Stimulated activated CD4-positive, alpha-beta T cell treated with anti-CD3 and anti-CD28 coated beads, TNF-alpha, amount 100 ng/mL, for 48 hours (primary cell): ENCODE measurements around the gene MYO5A.
"Not testable (repeated sequence)": the region's sequence is repeated elsewhere in the genome, so short reads cannot be mapped to it uniquely, and the experiment has no call there.

Source experiments
- DNase-seq, 3 donors: peaks; one replicate each; pipeline ENCODE4 v3.0.0-alpha.2; 2020; ENCODE audit warnings: low read depth in 3 of 3

MYO5A gene

GRCh38 chr15:52419494-52419893, 109.2 kb downstream of the MYO5A start:
- no peak for DNase-seq

- no peak for DNase-seq
Observed at GRCh38 chr15:52417957-52418356, 110.7 kb downstream of the MYO5A start.

- DNase-seq = no peak
Observed at GRCh38 chr15:52417521-52417920, 111.2 kb downstream of the MYO5A start.

- DNase-seq = not testable (repeated sequence)
Observed at GRCh38 chr15:52416566-52416965, 112.1 kb downstream of the MYO5A start.

- no peak for DNase-seq
Observed at GRCh38 chr15:52415628-52416027, 113.1 kb downstream of the MYO5A start.

- DNase-seq = no peak
Observed at GRCh38 chr15:52414936-52415335, 113.7 kb downstream of the MYO5A start.

GRCh38 chr15:52408823-52409222, 119.9 kb downstream of the MYO5A start:
- no peak for DNase-seq

GRCh38 chr15:52407374-52407773, 121.3 kb downstream of the MYO5A start:
- no peak for DNase-seq

GRCh38 chr15:52406601-52407000, 122.1 kb downstream of the MYO5A start:
- no peak for DNase-seq

- no peak for DNase-seq
Observed at GRCh38 chr15:52405856-52406255, 122.8 kb downstream of the MYO5A start.

- no peak for DNase-seq
Observed at GRCh38 chr15:52397118-52397517, 131.6 kb downstream of the MYO5A start.

- DNase-seq = no peak
Observed at GRCh38 chr15:52394118-52394517, 134.6 kb downstream of the MYO5A start.

GRCh38 chr15:52392008-52392687, 136.5 kb downstream of the MYO5A start:
- no peak for DNase-seq

- no peak for DNase-seq
Observed at GRCh38 chr15:52391069-52391468, 137.6 kb downstream of the MYO5A start.

GRCh38 chr15:52385670-52386069, 143.0 kb downstream of the MYO5A start:
- no peak for DNase-seq

- no peak for DNase-seq
Observed at GRCh38 chr15:52383100-52383588, 145.5 kb downstream of the MYO5A start.

- DNase-seq = no peak
Observed at GRCh38 chr15:52382647-52383046, 146.0 kb downstream of the MYO5A start.

GRCh38 chr15:52379395-52380106, 149.1 kb downstream of the MYO5A start:
- no peak for DNase-seq

GRCh38 chr15:52378746-52379394, 149.8 kb downstream of the MYO5A start:
- DNase-seq = no peak

GRCh38 chr15:52370010-52370409, 158.7 kb downstream of the MYO5A start:
- no peak for DNase-seq

GRCh38 chr15:52369455-52369854, 159.2 kb downstream of the MYO5A start:
- DNase-seq = no peak

- no peak for DNase-seq
Observed at GRCh38 chr15:52369030-52369429, 159.7 kb downstream of the MYO5A start.

GRCh38 chr15:52368402-52368801, 160.3 kb downstream of the MYO5A start:
- no peak for DNase-seq
